ENCODE data around the gene ELOVL3.

The ELOVL3 gene

DNA sequence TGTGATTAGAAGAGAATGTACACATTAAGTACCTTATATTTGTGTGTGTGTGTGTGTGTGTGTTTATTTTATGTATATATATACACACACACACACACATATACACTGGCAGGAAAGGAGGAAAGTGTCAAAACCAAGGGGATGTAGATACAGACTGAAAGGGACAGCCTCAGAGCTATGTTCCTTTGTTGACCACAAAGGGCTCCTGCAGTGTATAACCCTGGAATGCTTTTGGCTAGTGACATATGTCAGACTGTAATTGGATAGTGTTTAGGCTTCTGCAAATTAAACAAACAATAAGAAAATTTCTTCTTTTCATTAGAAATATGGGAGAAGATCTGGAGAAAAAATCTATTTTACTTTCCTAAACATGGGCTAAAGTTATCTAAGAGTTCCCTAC lies 35.1 kb downstream of the ELOVL3 start:
- DNase-seq = no peak

DNA sequence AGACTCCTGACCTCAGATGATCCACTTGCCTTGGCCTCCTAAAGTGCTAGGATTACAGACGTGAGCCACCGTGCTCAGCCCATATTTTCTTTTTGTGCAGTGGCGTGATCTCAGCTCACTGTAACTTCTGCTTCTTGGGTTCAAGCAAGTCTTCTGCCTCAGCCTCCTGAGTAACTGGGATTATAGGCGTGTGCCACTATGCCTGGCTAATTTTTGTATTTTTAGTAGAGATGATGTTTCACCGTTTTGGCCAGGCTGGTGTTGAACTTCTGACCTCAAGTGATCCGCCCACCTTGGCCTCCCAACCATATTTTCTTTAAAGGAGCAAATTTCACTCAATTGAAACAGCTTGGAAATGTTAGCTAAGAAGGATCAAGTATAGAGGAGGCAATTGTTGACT lies 35.7 kb downstream of the ELOVL3 start:
- no peak for DNase-seq

GRCh38 chr10:102262744-102263370 lies 36.8 kb downstream of the ELOVL3 start:
- DNase-seq = no peak

DNA sequence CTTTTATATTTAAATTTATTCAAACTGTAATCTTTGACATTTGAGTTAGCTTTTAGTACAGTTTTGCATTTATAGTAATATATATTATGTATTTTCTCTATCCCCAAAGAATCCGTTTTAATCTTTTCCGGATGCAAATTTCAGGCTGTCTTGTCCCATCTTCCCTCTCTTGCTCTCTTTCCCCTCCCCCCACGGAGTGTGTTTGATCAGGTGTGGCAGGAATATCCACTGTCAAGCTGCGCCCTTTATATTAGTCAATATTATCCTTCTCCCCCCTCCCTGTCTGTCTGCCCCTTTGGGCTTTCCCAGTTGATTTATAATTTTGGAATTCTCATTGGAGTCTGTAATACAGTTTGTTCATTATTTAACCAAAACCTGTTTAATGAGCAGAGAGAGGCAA lies 38.3 kb downstream of the ELOVL3 start:
- DNase-seq = no peak

GRCh38 chr10:102266670-102267069 lies 40.6 kb downstream of the ELOVL3 start:
- DNase-seq = no peak

DNA sequence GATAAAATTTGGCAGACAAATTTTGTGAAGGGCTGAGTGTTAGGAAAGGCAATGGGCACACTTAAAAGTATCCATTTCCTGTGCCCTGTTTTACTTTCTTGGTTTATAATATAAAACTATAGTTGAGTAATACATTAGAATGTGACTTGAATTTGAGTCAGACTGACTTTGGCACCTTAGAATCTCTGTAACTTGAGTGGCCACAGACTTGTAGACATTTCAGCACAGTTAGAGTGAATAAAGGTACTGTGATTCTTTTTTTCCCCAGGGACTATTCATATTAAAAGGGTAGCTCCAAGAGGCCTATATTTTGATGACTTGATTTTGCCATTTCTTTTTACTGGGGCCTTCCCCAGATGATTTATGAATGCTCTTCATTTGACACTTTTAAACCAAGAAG lies 41.6 kb downstream of the ELOVL3 start:
- DNase-seq = no peak

DNA sequence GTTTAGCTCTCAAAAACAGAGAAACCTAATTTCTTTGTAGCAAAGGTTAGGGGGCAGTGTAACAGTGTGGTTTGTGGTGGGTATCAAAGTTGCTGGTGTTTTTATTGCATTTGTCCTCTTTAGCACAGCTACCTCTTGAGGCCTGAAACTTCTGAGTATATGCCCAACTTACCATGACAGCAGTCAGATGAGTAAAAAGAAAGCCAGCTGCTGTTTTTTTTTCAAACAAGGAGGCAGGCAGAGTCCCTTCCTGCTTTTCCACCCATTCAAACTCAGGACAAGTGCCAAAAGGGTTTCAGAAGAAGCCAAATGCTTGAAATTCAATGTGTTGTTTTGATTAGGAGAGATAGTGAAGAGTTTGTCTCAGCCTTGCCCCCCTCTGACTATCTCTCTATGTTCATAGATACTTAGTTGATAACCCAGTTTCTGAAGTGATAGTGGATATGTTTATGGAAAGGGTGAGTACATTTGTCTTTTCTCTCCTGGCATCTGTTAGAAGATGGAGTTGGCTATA lies 42.3 kb downstream of the ELOVL3 start:
- DNase-seq = no peak

DNA sequence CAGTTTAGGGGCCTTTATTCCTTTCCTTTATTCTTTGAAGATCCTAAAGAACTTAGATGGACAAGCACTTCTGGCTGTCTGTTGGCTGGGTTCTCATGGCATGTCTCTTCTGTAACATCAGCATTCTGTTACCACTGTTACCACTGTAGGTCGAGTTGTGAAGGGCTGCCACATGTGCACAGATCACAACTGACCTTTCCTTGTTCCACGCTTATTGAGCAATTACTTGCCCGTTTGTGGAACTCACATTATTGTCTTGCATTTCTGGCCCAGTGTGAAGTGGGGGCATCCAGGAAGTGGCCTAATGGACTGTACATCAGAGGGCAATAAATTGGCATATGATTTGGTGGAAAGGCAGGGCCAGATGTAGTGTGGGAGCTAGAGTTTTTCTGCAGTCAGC lies 42.9 kb downstream of the ELOVL3 start:
- no peak for DNase-seq

DNA sequence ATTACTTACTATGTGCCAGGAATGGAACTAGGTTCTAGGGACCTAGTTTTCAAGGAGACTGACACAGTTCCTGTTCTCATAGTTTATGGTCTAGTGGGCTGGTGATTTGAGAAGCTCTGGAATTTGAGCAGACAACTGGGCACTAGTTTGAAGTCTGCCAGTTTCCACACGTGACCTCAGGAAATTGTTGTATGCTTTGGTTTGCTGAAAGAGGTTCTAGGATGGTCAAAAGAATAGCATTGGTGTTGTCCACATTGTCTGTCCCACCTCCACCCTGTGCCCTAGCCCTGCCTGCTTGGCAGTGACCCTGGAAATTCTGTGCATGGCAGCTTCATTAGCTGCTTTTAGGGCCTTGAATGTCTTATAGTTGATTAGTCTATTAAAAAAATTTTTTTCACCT lies 48.0 kb downstream of the ELOVL3 start:
- DNase-seq = no peak

- DNase-seq = no peak
Observed at GRCh38 chr10:102275343-102275742, 49.2 kb downstream of the ELOVL3 start.

DNA sequence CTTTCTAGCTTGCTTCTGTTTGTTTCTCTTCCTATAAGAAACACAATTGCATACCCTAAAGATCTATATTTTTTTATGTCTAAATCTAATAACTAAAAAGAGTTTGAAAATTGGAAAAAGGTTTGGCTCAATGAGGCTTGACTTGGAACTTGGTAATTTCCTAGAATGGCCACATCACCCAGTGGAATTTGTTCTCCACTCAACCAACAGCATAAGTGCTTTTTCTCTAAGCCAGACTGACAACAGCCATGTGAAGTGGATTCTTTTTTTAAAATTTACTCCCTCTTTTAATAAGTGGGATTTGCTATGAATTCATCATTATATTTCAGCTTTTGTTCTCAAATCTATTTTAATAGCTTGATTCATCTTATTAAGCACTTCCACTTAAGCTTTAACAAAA lies 53.0 kb downstream of the ELOVL3 start:
- DNase-seq = no peak

Measured in cerebellar nuclear complex (tissue), 1 donor.